Measurements from ENCODE around the gene PAX1.

DNA sequence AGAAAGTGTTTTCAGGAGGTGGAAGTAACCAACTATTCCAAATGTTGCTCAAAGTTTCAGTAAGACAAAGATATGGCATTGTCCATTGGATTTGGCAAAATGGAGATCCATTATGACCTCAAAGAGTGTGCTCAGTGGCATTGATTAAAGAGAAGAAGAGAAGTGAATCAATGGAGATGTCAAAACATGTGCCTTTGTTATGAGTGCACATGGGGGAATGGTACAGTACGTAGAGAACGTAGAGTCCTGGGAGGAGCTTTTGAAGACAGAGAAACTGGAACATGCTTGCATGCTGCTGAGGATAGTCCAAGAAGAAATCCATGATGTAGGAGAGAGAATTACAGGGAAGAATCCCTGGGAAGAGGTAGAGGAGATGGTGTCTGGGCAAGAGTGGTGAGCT is 42.0 kb upstream of the PAX1 start:
- no peak for TF ChIP-seq POLR2AphosphoS5 (IDR thresholded peaks at IDR 0.05; ENCODE audit: low read depth, low read length)
- no peak for TF ChIP-seq GATA2 (CRISPR knock-in tag; IDR thresholded peaks at IDR 0.05)
- TF ChIP-seq, protein P1, sequence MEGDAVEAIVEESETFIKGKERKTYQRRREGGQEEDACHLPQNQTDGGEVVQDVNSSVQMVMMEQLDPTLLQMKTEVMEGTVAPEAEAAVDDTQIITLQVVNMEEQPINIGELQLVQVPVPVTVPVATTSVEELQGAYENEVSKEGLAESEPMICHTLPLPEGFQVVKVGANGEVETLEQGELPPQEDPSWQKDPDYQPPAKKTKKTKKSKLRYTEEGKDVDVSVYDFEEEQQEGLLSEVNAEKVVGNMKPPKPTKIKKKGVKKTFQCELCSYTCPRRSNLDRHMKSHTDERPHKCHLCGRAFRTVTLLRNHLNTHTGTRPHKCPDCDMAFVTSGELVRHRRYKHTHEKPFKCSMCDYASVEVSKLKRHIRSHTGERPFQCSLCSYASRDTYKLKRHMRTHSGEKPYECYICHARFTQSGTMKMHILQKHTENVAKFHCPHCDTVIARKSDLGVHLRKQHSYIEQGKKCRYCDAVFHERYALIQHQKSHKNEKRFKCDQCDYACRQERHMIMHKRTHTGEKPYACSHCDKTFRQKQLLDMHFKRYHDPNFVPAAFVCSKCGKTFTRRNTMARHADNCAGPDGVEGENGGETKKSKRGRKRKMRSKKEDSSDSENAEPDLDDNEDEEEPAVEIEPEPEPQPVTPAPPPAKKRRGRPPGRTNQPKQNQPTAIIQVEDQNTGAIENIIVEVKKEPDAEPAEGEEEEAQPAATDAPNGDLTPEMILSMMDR (IDR thresholded peaks at IDR 0.05): no peak
- TF ChIP-seq EP300 (IDR thresholded peaks at IDR 0.05; ENCODE audit: borderline replicate concordance in 1 of 2, low read depth in 1 of 2, low read length in 1 of 2): no peak
- TF ChIP-seq, protein P2, sequence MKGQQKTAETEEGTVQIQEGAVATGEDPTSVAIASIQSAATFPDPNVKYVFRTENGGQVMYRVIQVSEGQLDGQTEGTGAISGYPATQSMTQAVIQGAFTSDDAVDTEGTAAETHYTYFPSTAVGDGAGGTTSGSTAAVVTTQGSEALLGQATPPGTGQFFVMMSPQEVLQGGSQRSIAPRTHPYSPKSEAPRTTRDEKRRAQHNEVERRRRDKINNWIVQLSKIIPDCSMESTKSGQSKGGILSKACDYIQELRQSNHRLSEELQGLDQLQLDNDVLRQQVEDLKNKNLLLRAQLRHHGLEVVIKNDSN (IDR thresholded peaks at IDR 0.05; ENCODE audit: borderline replicate concordance, low read depth): no peak

Measured in SK-N-SH (cell line).